Peyer's patch (tissue), 4 donors: ENCODE measurements around the gene RAB20.

Source experiments
- POLR2A ChIP-seq, 2 donors: fragments of 450-650 bp; IDR thresholded peaks; one replicate each; pipeline ENCODE4 v1.5.1; 2017; ENCODE audit warnings: antibody characterized with exemption in 2 of 2, mild to moderate bottlenecking in 2 of 2, moderate library complexity in 2 of 2
- TF ChIP-seq, protein P1 (sequence below), 6 experiments: fragments of 450-650 bp in 4 of 6; fragments of 200-600 bp in 2 of 6; sonication (generic) in 1 of 6; IDR thresholded peaks; one replicate each; pipeline ENCODE4 v1.5.1; 2017 to 2019; ENCODE audit warnings: antibody characterized with exemption in 6 of 6, mild to moderate bottlenecking in 3 of 6, moderate library complexity in 1 of 6

DNA sequence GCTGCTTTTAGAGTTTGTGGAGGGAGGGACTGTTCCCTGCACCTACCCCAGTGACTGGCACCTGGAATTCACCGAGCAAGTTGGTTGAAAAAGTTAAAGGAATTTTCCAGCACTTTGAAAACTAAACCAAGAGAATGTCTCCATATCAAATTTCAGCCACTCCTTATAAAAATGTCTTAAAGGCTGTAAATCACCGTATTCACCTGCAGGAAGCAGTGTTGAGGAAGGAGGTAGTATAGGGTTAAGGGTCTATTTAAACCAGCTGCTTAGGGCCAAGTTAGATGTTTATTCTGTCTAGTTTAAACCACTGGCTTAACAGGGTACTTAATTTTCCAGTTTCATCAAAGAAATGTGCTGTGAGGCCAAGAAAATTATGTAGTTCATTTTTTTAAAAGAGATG, 3.8 kb upstream of the RAB20 start:
- TF ChIP-seq, protein P1, sequence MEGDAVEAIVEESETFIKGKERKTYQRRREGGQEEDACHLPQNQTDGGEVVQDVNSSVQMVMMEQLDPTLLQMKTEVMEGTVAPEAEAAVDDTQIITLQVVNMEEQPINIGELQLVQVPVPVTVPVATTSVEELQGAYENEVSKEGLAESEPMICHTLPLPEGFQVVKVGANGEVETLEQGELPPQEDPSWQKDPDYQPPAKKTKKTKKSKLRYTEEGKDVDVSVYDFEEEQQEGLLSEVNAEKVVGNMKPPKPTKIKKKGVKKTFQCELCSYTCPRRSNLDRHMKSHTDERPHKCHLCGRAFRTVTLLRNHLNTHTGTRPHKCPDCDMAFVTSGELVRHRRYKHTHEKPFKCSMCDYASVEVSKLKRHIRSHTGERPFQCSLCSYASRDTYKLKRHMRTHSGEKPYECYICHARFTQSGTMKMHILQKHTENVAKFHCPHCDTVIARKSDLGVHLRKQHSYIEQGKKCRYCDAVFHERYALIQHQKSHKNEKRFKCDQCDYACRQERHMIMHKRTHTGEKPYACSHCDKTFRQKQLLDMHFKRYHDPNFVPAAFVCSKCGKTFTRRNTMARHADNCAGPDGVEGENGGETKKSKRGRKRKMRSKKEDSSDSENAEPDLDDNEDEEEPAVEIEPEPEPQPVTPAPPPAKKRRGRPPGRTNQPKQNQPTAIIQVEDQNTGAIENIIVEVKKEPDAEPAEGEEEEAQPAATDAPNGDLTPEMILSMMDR (IDR thresholded peaks at IDR 0.05): peak in 3 of 6 experiments; percentile 23 to 33 (median 24)
- TF ChIP-seq POLR2A (IDR thresholded peaks at IDR 0.05): no peak
